NK-92 (cell line): ENCODE measurements around the gene IFNL4.
"Not testable (repeated sequence)": the region's sequence is repeated elsewhere in the genome, so short reads cannot be mapped to it uniquely, and the experiment has no call there.

Experiments
- DNase-seq: peaks from one replicate; lab custom pipeline; 2025; ENCODE audit not compliant: unreplicated experiment; lab: John Stamatoyannopoulos, UW

IFNL4 gene

GRCh38 chr19:39248806-39249205, at the start of gene IFNL4:
Gene IFNL4 (minus strand): TSS chr19:39248856.
- no peak for DNase-seq

- no peak for DNase-seq
These were observed 49.4 kb upstream of the IFNL4 start for GRCh38 chr19:39297931-39298634.

- no peak for DNase-seq
These were observed 48.2 kb upstream of the IFNL4 start for GRCh38 chr19:39296906-39297305.

GRCh38 chr19:39296055-39296645, 47.5 kb upstream of the IFNL4 start, which contains the start of gene IFNL1:
Gene IFNL1 (plus strand): TSS chr19:39296407. CDS start chr19:39296422, 15 bp downstream.
- no peak for DNase-seq

GRCh38 chr19:39293394-39293793, 44.7 kb upstream of the IFNL4 start:
- DNase-seq: no peak

GRCh38 chr19:39284032-39284431, 35.4 kb upstream of the IFNL4 start:
- no peak for DNase-seq

GRCh38 chr19:39282021-39282420, 33.4 kb upstream of the IFNL4 start:
- DNase-seq: no peak

- DNase-seq: no peak
These were observed 28.9 kb upstream of the IFNL4 start for GRCh38 chr19:39277598-39277997.

GRCh38 chr19:39276740-39277139, 28.1 kb upstream of the IFNL4 start:
- DNase-seq: no peak

GRCh38 chr19:39275578-39275977, 26.9 kb upstream of the IFNL4 start:
- no peak for DNase-seq

GRCh38 chr19:39273859-39274258, 25.2 kb upstream of the IFNL4 start:
- DNase-seq: not testable (repeated sequence)

- no peak for DNase-seq
These were observed 21.6 kb upstream of the IFNL4 start for GRCh38 chr19:39270036-39270871.

- DNase-seq: not testable (repeated sequence)
These were observed 20.7 kb upstream of the IFNL4 start for GRCh38 chr19:39269369-39269768.

GRCh38 chr19:39268531-39269223, 20.0 kb upstream of the IFNL4 start:
- not testable (repeated sequence) for DNase-seq

GRCh38 chr19:39268085-39268484, 19.4 kb upstream of the IFNL4 start, which contains the start of gene IFNL2:
Gene IFNL2 (plus strand): TSS chr19:39268396. CDS start chr19:39268569, 173 bp downstream.
- DNase-seq: not testable (repeated sequence)

GRCh38 chr19:39265321-39265916, 16.8 kb upstream of the IFNL4 start:
- no peak for DNase-seq

GRCh38 chr19:39264306-39265290, 15.9 kb upstream of the IFNL4 start:
- no peak for DNase-seq

- no peak for DNase-seq
These were observed 15.3 kb upstream of the IFNL4 start for GRCh38 chr19:39263912-39264305.

- no peak for DNase-seq
These were observed 13.8 kb upstream of the IFNL4 start for GRCh38 chr19:39262496-39262895.
